LNCAP (cell line): ENCODE data around the gene KRABD2.

ENCODE experiments used
- CTCF ChIP-seq: fragments of 450-650 bp; IDR thresholded peaks from 2 replicates; pipeline ENCODE4 v1.5.1; 2017; ENCODE audit warnings: mild to moderate bottlenecking

Gene KRABD2

DNA sequence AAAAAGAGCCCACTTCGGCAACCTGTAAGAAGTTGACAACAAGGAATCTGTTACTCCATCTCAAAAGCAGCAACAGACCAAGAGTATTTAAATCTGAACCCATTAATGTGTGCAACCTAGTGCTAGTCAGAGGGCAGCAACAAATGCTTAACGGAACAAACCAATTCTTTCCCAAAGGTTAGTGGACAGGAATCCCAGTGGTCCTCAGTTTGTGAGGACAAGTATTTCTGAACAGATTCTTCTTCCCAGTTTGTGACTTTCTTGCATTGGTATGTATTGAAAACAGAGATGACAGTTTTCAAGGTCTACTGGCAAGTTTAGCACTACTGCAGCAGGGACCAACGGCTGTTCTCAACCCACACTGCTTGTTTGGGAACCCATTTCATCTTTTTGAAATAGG lies 3.5 kb upstream of the KRABD2 start:
- no peak for TF ChIP-seq CTCF

DNA sequence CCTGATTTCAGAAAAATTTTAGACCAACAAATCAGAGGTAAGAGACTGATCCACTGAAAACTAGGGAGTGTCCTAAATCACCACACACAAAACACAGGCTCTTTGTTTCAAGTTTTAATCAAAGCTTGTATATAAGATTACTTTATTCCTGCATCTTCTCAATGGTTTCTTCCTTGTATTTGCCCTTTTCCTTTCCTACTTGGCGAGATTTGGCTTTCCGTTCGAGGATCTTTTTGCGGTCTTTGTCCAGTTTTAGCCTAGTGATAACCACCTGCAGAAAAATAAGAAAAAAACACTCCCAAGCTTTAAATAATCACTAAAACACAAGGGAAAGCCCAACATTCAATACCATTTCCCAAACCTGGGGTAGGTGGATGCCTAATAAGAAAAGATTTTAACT lies 918 bp upstream of the KRABD2 start:
- TF ChIP-seq CTCF = no peak

- no peak for TF ChIP-seq CTCF
Measured at GRCh38 chr17:8375738-8376259, 705 bp downstream of the KRABD2 start.

- TF ChIP-seq CTCF = no peak
Measured at GRCh38 chr17:8372422-8372821, 4.1 kb downstream of the KRABD2 start.

- no peak for TF ChIP-seq CTCF
Measured at GRCh38 chr17:8371786-8372185, 4.7 kb downstream of the KRABD2 start.

GRCh38 chr17:8369944-8370343 lies 6.6 kb downstream of the KRABD2 start:
- TF ChIP-seq CTCF = no peak

GRCh38 chr17:8368193-8368592 lies 8.3 kb downstream of the KRABD2 start:
- TF ChIP-seq CTCF = no peak

- TF ChIP-seq CTCF = no peak
Measured at GRCh38 chr17:8366231-8366630, 10.3 kb downstream of the KRABD2 start.
